Osteocyte (in vitro differentiated cells): ENCODE measurements around the gene MOV10L1. TPM values are rescaled to one million over a fixed set of nuclear protein-coding genes. Genes with fewer than 3 reads are reported as not detected.

Source experiments
- DNase-seq: peaks from one replicate; pipeline ENCODE4 v3.0.0; 2021; ENCODE audit warnings: mixed read lengths; ENCODE audit not compliant: unreplicated experiment; ENCODE audit errors: extremely low spot score
- H3K27ac Mint-ChIP-seq: one replicate; pipeline ENCODE4 v1.8.0; 2021; ENCODE audit warnings: mild to moderate bottlenecking, mixed read lengths; ENCODE audit not compliant: unreplicated experiment
- H3K27me3 Mint-ChIP-seq: one replicate; pipeline ENCODE4 v1.8.0; 2021; ENCODE audit warnings: mixed read lengths; ENCODE audit not compliant: unreplicated experiment
- H3K36me3 Mint-ChIP-seq: one replicate; pipeline ENCODE4 v1.8.0; 2021; ENCODE audit warnings: mixed read lengths; ENCODE audit not compliant: unreplicated experiment
- H3K4me1 Mint-ChIP-seq: one replicate; pipeline ENCODE4 v1.8.0; 2021; ENCODE audit warnings: mixed read lengths; ENCODE audit not compliant: unreplicated experiment
- H3K4me3 Mint-ChIP-seq: one replicate; pipeline ENCODE4 v1.8.0; 2021; ENCODE audit warnings: mild to moderate bottlenecking, moderate library complexity, mixed read lengths; ENCODE audit not compliant: unreplicated experiment
- H3K9me3 Mint-ChIP-seq: one replicate; pipeline ENCODE4 v1.8.0; 2021; ENCODE audit warnings: mixed read lengths; ENCODE audit not compliant: unreplicated experiment
- CTCF ChIP-seq: fragments of 200-600 bp; sonication (generic); IDR thresholded peaks from 2 replicates; pipeline ENCODE4 v1.5.0; 2021; ENCODE audit warnings: antibody characterized with exemption, mild to moderate bottlenecking, moderate library complexity
- total RNA-seq: library from RNA; stranded (reverse); gene quantifications from 2 replicates; pipeline ENCODE4 v1.2.1, GENCODE V29; 2021

MOV10L1 gene
- total RNA-seq, 1 donor from 2014 or later = 1.4 TPM

- TF ChIP-seq CTCF = no peak
- no peaks in the 10 kb centered on the region for H3K4me1 Mint-ChIP-seq
- H3K27ac Mint-ChIP-seq = no peak overlapping the region
- peaks cover 22% of the 10 kb centered on the region for H3K27me3 Mint-ChIP-seq
- no peak overlapping the region for H3K4me3 Mint-ChIP-seq
- DNase-seq = no peak
- H3K9me3 Mint-ChIP-seq = peaks cover 4% of the 10 kb centered on the region
- H3K36me3 Mint-ChIP-seq = no peaks in the 10 kb centered on the region
Observed at GRCh38 chr22:50048061-50048765, 41.6 kb upstream of the MOV10L1 start.

GRCh38 chr22:50048836-50049235 lies 41.0 kb upstream of the MOV10L1 start:
- H3K4me1 Mint-ChIP-seq = no peaks in the 10 kb centered on the region
- no peak for DNase-seq
- TF ChIP-seq CTCF = no peak
- H3K27me3 Mint-ChIP-seq = peaks cover 16% of the 10 kb centered on the region
- H3K9me3 Mint-ChIP-seq = no peaks in the 10 kb centered on the region
- no peak overlapping the region for H3K27ac Mint-ChIP-seq
- no peaks in the 10 kb centered on the region for H3K36me3 Mint-ChIP-seq
- no peak overlapping the region for H3K4me3 Mint-ChIP-seq

- DNase-seq = no peak
- no peak for TF ChIP-seq CTCF
- no peak overlapping the region for H3K4me3 Mint-ChIP-seq
- H3K9me3 Mint-ChIP-seq = no peaks in the 10 kb centered on the region
- no peaks in the 10 kb centered on the region for H3K36me3 Mint-ChIP-seq
- H3K27ac Mint-ChIP-seq = no peak overlapping the region
- no peaks in the 10 kb centered on the region for H3K4me1 Mint-ChIP-seq
- peaks cover 15% of the 10 kb centered on the region for H3K27me3 Mint-ChIP-seq
Observed at GRCh38 chr22:50049299-50050195, 40.3 kb upstream of the MOV10L1 start.

GRCh38 chr22:50051930-50052329 lies 37.9 kb upstream of the MOV10L1 start:
- no peak for TF ChIP-seq CTCF
- peaks cover 6% of the 10 kb centered on the region for H3K4me1 Mint-ChIP-seq
- no peak overlapping the region for H3K4me3 Mint-ChIP-seq
- no peaks in the 10 kb centered on the region for H3K9me3 Mint-ChIP-seq
- H3K36me3 Mint-ChIP-seq = no peaks in the 10 kb centered on the region
- no peak for DNase-seq
- no peak overlapping the region for H3K27ac Mint-ChIP-seq
- H3K27me3 Mint-ChIP-seq = peaks cover 15% of the 10 kb centered on the region

GRCh38 chr22:50053861-50054260 lies 35.9 kb upstream of the MOV10L1 start:
- H3K4me1 Mint-ChIP-seq = peaks cover 7% of the 10 kb centered on the region
- TF ChIP-seq CTCF = no peak
- H3K36me3 Mint-ChIP-seq = no peaks in the 10 kb centered on the region
- H3K4me3 Mint-ChIP-seq = no peak overlapping the region
- H3K27me3 Mint-ChIP-seq = peaks cover 15% of the 10 kb centered on the region
- no peaks in the 10 kb centered on the region for H3K9me3 Mint-ChIP-seq
- H3K27ac Mint-ChIP-seq = no peak overlapping the region
- no peak for DNase-seq
